Thoracic aorta (tissue), 2 donors: ENCODE results near the gene LONRF2. TPM values are rescaled to one million over a fixed set of nuclear protein-coding genes. Genes with fewer than 3 reads are reported as not detected.

Experiments used
- ATAC-seq: fragments of 150-250 bp; one replicate; pipeline ENCODE4 v1.8.0; 2017; ENCODE audit warnings: low read depth; ENCODE audit not compliant: insufficient number of reproducible peaks, low FRiP score
- DNase-seq: peaks from one replicate; pipeline ENCODE4 v3.0.0-alpha.2; 2020; ENCODE audit warnings: low spot score
- H3K27ac ChIP-seq, 2 donors: fragments of 200-600 bp; sonication (generic); 1 replicate in 1 of 2; 2 replicates in 1 of 2; pipeline ENCODE4 v1.5.1; 2016; ENCODE audit warnings: mild to moderate bottlenecking in 2 of 2, moderate library complexity in 2 of 2
- H3K27me3 ChIP-seq: fragments of 200-600 bp; sonication (generic); replicated peaks from 2 replicates; pipeline ENCODE4 v1.6.0; 2016; ENCODE audit warnings: mild to moderate bottlenecking; ENCODE audit not compliant: insufficient read depth
- H3K36me3 ChIP-seq: fragments of 200-600 bp; sonication (generic); one replicate; pipeline ENCODE4 v1.5.1; 2016
- H3K4me1 ChIP-seq, 2 donors: fragments of 200-600 bp; sonication (generic); 1 replicate in 1 of 2; 2 replicates in 1 of 2; pipeline versions ENCODE4 v1.5.1 to v1.6.0; 2016; ENCODE audit warnings: low read depth in 2 of 2, mild to moderate bottlenecking in 1 of 2; ENCODE audit not compliant: control insufficient read depth in 1 of 2
- H3K4me3 ChIP-seq: fragments of 200-600 bp; sonication (generic); 2 replicates; pipeline ENCODE4 v1.5.1; 2016; ENCODE audit warnings: mild to moderate bottlenecking
- H3K9me3 ChIP-seq: fragments of 200-600 bp; sonication (generic); 2 replicates; pipeline ENCODE4 v1.5.1; 2016
- total RNA-seq, 2 donors: library from RNA; depleted of rRNA; stranded (reverse); fragments of >200 nt; gene quantifications; one replicate each; pipeline versions ENCODE4 v1.1.0 to v1.2.3, GENCODE V29; 2016
- TF ChIP-seq, protein P1 (sequence below): fragments of 200-600 bp; sonication (generic); IDR thresholded peaks from one replicate; pipeline ENCODE4 v1.5.1; 2019; ENCODE audit warnings: antibody characterized with exemption

The LONRF2 gene
- total RNA-seq, 2 donors from 2014 or later = 7.0 to 17.4 TPM

DNA sequence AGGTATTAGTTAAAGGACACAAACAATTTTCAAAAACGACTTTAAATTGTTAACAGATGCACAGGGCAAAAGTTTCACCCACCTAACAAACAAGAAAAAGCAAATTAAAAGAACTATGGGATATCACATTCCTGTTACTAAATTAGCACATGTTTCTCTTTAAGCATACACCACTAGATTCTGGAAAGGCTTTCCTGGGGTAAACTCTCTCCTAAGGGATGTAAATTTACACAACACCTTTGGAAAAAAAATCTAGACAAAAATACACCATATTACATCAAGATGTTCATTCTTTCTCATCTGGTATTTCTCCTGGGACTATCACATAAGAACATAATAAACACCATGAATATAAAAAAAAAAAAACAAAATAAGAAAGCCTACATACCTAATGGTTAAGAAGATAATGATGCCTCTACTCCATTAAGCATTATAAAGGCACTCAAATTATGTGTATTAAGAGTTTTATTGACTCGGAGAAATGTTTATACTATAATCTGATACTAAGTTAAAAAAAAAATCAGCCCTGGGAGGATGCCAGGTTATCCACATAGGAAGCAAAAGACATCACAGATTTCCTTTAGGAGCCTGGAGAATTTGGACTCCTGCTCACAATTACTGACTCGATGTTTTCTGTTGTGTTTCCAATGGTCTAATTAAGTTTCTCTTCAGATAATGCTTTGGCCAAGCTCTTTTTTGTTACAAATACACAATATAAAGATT, 97.2 kb downstream of the LONRF2 start:
- ATAC-seq (no peak), DNase-seq (no peak)
- H3K36me3 ChIP-seq = no peaks in the 10 kb centered on the region
- H3K4me3 ChIP-seq = no peak overlapping the region
- H3K4me1 ChIP-seq = no peaks in the 10 kb centered on the region
- no peaks in the 10 kb centered on the region for H3K9me3 ChIP-seq
- TF ChIP-seq, protein P1, sequence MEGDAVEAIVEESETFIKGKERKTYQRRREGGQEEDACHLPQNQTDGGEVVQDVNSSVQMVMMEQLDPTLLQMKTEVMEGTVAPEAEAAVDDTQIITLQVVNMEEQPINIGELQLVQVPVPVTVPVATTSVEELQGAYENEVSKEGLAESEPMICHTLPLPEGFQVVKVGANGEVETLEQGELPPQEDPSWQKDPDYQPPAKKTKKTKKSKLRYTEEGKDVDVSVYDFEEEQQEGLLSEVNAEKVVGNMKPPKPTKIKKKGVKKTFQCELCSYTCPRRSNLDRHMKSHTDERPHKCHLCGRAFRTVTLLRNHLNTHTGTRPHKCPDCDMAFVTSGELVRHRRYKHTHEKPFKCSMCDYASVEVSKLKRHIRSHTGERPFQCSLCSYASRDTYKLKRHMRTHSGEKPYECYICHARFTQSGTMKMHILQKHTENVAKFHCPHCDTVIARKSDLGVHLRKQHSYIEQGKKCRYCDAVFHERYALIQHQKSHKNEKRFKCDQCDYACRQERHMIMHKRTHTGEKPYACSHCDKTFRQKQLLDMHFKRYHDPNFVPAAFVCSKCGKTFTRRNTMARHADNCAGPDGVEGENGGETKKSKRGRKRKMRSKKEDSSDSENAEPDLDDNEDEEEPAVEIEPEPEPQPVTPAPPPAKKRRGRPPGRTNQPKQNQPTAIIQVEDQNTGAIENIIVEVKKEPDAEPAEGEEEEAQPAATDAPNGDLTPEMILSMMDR = no peak
- no peak overlapping the region for H3K27ac ChIP-seq
- no peaks in the 10 kb centered on the region for H3K27me3 ChIP-seq

DNA sequence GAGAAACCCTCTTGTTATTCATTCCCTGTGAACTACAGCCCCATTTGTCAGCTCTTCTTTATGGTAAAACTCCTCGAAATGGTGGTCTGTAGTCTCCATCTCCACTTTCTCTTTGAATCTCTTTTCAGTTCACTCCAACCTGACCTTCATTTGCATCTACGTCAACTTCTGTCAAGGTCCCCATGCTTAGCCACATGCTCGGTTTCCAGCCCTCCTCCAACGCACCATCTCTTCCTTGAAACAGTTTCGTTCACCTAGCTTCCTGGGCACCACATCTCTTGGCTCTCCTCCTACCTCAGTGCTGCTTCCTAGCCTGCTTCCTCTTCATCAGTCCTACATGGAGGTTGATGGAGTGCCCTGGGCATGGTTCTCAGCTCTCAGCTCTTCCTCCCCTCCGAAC, 98.8 kb downstream of the LONRF2 start:
- Histone ChIP-seq H3K27ac (no peak overlapping the region), H3K36me3 (no peaks in the 10 kb centered on the region), H3K4me1 (no peaks in the 10 kb centered on the region), H3K4me3 (no peak overlapping the region), H3K9me3 (no peaks in the 10 kb centered on the region), H3K27me3 (no peaks in the 10 kb centered on the region)
- DNase-seq = no peak
- no peak for ATAC-seq
- TF ChIP-seq, protein P1 = no peak

Other genes with a start within 250 kb of the LONRF2 start
- 10 to 100 TPM in 1 of 2 donors, 1 to 10 TPM in 1; 9.9 to 20.1 TPM for gene AFF3, start 179.9 kb downstream of the LONRF2 start, total RNA-seq
- 1 to 10 TPM; 4.6 to 8.5 TPM for gene CHST10, start 95.2 kb upstream of the LONRF2 start, total RNA-seq
- gene NMS, start 148.0 kb upstream of the LONRF2 start, total RNA-seq = not detected
- gene PDCL3, start 240.5 kb upstream of the LONRF2 start, total RNA-seq = 10 to 100 TPM in 1 of 2 donors, 1 to 10 TPM in 1; 7.5 to 13.4 TPM